Sigmoid colon (tissue), 7 donors: ENCODE measurements around the gene SPATA24. TPM values are rescaled to one million over a fixed set of nuclear protein-coding genes. Genes with fewer than 3 reads are reported as not detected.
"Not testable (repeated sequence)": the region's sequence is repeated elsewhere in the genome, so short reads cannot be mapped to it uniquely, and the experiment has no call there.

Experiments
- DNase-seq: peaks from one replicate; pipeline ENCODE4 v3.0.0-alpha.2; 2019
- H3K27ac ChIP-seq, 4 donors: fragments of 200-600 bp; sonication (generic); one replicate each; pipeline ENCODE4 v1.5.1; 2016 to 2019; ENCODE audit warnings: mild to moderate bottlenecking in 1 of 4
- H3K27me3 ChIP-seq, 3 donors: fragments of 200-600 bp; sonication (generic); one replicate each; pipeline ENCODE4 v1.5.1; 2019; ENCODE audit warnings: mild to moderate bottlenecking in 1 of 3
- H3K36me3 ChIP-seq, 4 donors: fragments of 200-600 bp; sonication (generic); one replicate each; pipeline ENCODE4 v1.5.1; 2016 to 2019
- H3K4me1 ChIP-seq, 4 donors: fragments of 200-600 bp; sonication (generic); one replicate each; pipeline ENCODE4 v1.5.1; 2017 to 2019
- H3K4me3 ChIP-seq, 4 donors: fragments of 200-600 bp; sonication (generic); one replicate each; pipeline ENCODE4 v1.5.1; 2017 to 2019; ENCODE audit warnings: mild to moderate bottlenecking in 2 of 4, moderate library complexity in 1 of 4
- H3K9me3 ChIP-seq, 4 donors: fragments of 200-600 bp in 3 of 4; sonication (generic) in 3 of 4; one replicate each; pipeline versions ENCODE4 v1.5.1 to v1.6.1; 2013 to 2019
- CTCF ChIP-seq, 4 experiments: fragments of 450-650 bp in 3 of 4; fragments of 200-600 bp in 1 of 4; IDR thresholded peaks; one replicate each; pipeline ENCODE4 v1.5.1; 2016 to 2019; ENCODE audit warnings: antibody characterized with exemption in 4 of 4, mild to moderate bottlenecking in 3 of 4, moderate library complexity in 2 of 4
- EP300 ChIP-seq, 4 donors: sonication (generic); formaldehyde crosslinking; IDR thresholded peaks; one replicate each; pipeline ENCODE4 v1.6.1; 2017; ENCODE audit warnings: antibody characterized with exemption in 4 of 4
- POLR2A ChIP-seq, 2 donors: fragments of 450-650 bp; IDR thresholded peaks; one replicate each; pipeline ENCODE4 v1.6.1; 2016; ENCODE audit warnings: antibody characterized with exemption in 2 of 2, mild to moderate bottlenecking in 2 of 2, moderate library complexity in 2 of 2
- POLR2AphosphoS5 ChIP-seq, 4 donors: sonication (generic); formaldehyde crosslinking; IDR thresholded peaks; one replicate each; pipeline ENCODE4 v1.6.1; 2017; ENCODE audit warnings: antibody characterized with exemption in 4 of 4
- WGBS, 2 donors: extraction: QIAGEN DNeasy Blood & Tissue Kit; methylation state at CpG; one replicate each; pipeline ENCODE4 v1.1.7; 2013; 5-methylcytosine and 5-hydroxymethylcytosine counted together
- intact Hi-C: fragments of 100-400 bp; cut with DNase I; formaldehyde crosslinking; loops from one replicate; pipeline ENCODE4 v1.15.1; 2023
- polyA plus RNA-seq, 3 donors: library from polyadenylated mRNA; stranded (reverse); fragments of 200-250 nt; gene quantifications; one replicate each; pipeline ENCODE4 v1.2.3, GENCODE V29; 2013
- small RNA-seq, 3 donors: library from RNA; depleted of rRNA; stranded (forward); fragments of <200 nt; gene quantifications; one replicate each; pipeline ENCODE3, GENCODE V24; 2016
- total RNA-seq, 4 donors: library from RNA; depleted of rRNA; stranded (reverse); fragments of >200 nt; gene quantifications; one replicate each; pipeline ENCODE4 v1.1.0, GENCODE V29; 2016
- donor health status: healthy with polysubstance abuse.
- donor health status: Bipolar disorder and iron deficiency.
- donor health status: healthy.

Gene SPATA24
- total and polyA plus RNA-seq, 7 donors: 1.4 to 9.0 (median 7.3) TPM

- H3K9me3 ChIP-seq: no peaks in the 10 kb centered on the region
- H3K4me3 ChIP-seq: no peak overlapping the region
- DNase-seq: no peak
- peaks cover 0 to 5% (median 2%) of the 10 kb centered on the region in 4 donors for H3K36me3 ChIP-seq
- intact Hi-C loops: no loop called here
- no peak overlapping the region for H3K27ac ChIP-seq
- TF ChIP-seq POLR2A (IDR thresholded peaks at IDR 0.05): no peak
- TF ChIP-seq POLR2AphosphoS5 (IDR thresholded peaks at IDR 0.05): no peak
- TF ChIP-seq CTCF (IDR thresholded peaks at IDR 0.05): no peak
- TF ChIP-seq EP300 (IDR thresholded peaks at IDR 0.05): no peak
- H3K4me1 ChIP-seq: peaks cover 0 to 26% (median 8%) of the 10 kb centered on the region in 4 donors
- H3K27me3 ChIP-seq: no peaks in the 10 kb centered on the region
- whole genome bisulfite sequencing, 2 donors: 95 to 97% methylated on average over 3 of the region's 3 CpGs
These were observed 49.7 kb downstream of the SPATA24 start for GRCh38 chr5:139354186-139354585.

GRCh38 chr5:139347863-139348262 is 56.0 kb downstream of the SPATA24 start:
- H3K27ac ChIP-seq, H3K36me3 ChIP-seq, DNase-seq, H3K9me3 ChIP-seq, H3K27me3 ChIP-seq, intact Hi-C loops, H3K4me3 ChIP-seq: not testable (repeated sequence)
- 89 to 94% methylated on average over 9 of the region's 9 CpGs for WGBS, 2 donors
- peaks cover 0 to 52% (median 32%) of the 10 kb centered on the region in 4 donors for H3K4me1 ChIP-seq

Small RNAs within 50 kb of the gene (small RNA-seq; reads per million reads assigned to genes)
- gene RNU5B-4P: 0 reads per million in 3 donors

Other genes starting within 250 kb of the SPATA24 start
- 10 to 100 TPM; 23.2 to 39.2 (median 34.9) TPM for gene SIL1, start 205.7 kb downstream of the SPATA24 start, total RNA-seq
- 10 to 100 TPM in 2 of 3 donors, 1 to 10 TPM in 1; 7.8 to 60.8 (median 17.3) TPM for gene SIL1, start 205.7 kb downstream of the SPATA24 start, polyA plus RNA-seq
- gene MATR3, start 110.3 kb downstream of the SPATA24 start, total RNA-seq: 100 to 1,000 TPM; 194 to 272 (median 228) TPM
- gene MATR3, start 110.3 kb downstream of the SPATA24 start, polyA plus RNA-seq: 100 to 1,000 TPM in 1 of 3 donors, 10 to 100 TPM in 2; 60.8 to 114 (median 66.1) TPM
- gene PAIP2, start 62.2 kb downstream of the SPATA24 start, total RNA-seq: 100 to 1,000 TPM in 2 of 4 donors, 10 to 100 TPM in 2; 96.5 to 146 (median 109) TPM
- 100 to 1,000 TPM in 1 of 3 donors, 10 to 100 TPM in 2; 70.7 to 104 (median 78.7) TPM for gene PAIP2, start 62.2 kb downstream of the SPATA24 start, polyA plus RNA-seq
- gene SLC23A1, start 20.8 kb downstream of the SPATA24 start, total RNA-seq: not detected
- 1 to 10 TPM in 2 of 3 donors, under 1 TPM in 1; 0.60 to 2.1 (median 1.7) TPM for gene SLC23A1, start 20.8 kb downstream of the SPATA24 start, polyA plus RNA-seq
- gene MZB1, start 14.2 kb downstream of the SPATA24 start, total RNA-seq: 1 to 10 TPM in 1 of 4 donors, not detected in 3; 2.2 TPM
- 10 to 100 TPM in 1 of 3 donors, 1 to 10 TPM in 2; 2.4 to 29.2 (median 3.9) TPM for gene MZB1, start 14.2 kb downstream of the SPATA24 start, polyA plus RNA-seq
- gene PROB1, start 9.0 kb downstream of the SPATA24 start, total RNA-seq: under 1 TPM; 0.16 to 0.55 (median 0.31) TPM
- 1 to 10 TPM in 1 of 3 donors, under 1 TPM in 2; under 0.01 to 1.8 (median 0.69) TPM for gene PROB1, start 9.0 kb downstream of the SPATA24 start, polyA plus RNA-seq
- gene DNAJC18, start 35.4 kb upstream of the SPATA24 start, total RNA-seq: 10 to 100 TPM in 2 of 4 donors, 1 to 10 TPM in 2; 6.8 to 12.5 (median 10.0) TPM
- gene DNAJC18, start 35.4 kb upstream of the SPATA24 start, polyA plus RNA-seq: 1 to 10 TPM; 1.2 to 2.8 (median 1.8) TPM
- 10 to 100 TPM in 3 of 4 donors, 1 to 10 TPM in 1; 6.1 to 16.6 (median 15.6) TPM for gene ECSCR, start 58.7 kb upstream of the SPATA24 start, total RNA-seq
- gene ECSCR, start 58.7 kb upstream of the SPATA24 start, polyA plus RNA-seq: 10 to 100 TPM in 2 of 3 donors, 1 to 10 TPM in 1; 2.5 to 13.7 (median 11.4) TPM
- gene SMIM33, start 66.9 kb upstream of the SPATA24 start, total RNA-seq: not detected
- 1 to 10 TPM; 4.7 to 5.1 (median 4.8) TPM for gene SMIM33, start 66.9 kb upstream of the SPATA24 start, polyA plus RNA-seq
- gene STING1, start 78.7 kb upstream of the SPATA24 start, total RNA-seq: 10 to 100 TPM; 14.6 to 53.8 (median 22.7) TPM
- gene STING1, start 78.7 kb upstream of the SPATA24 start, polyA plus RNA-seq: 10 to 100 TPM in 1 of 3 donors, 1 to 10 TPM in 2; 5.5 to 63.5 (median 8.4) TPM
- gene UBE2D2, start 157.2 kb upstream of the SPATA24 start, total RNA-seq: 10 to 100 TPM; 61.5 to 93.0 (median 69.7) TPM
- 100 to 1,000 TPM; 113 to 177 (median 146) TPM for gene UBE2D2, start 157.2 kb upstream of the SPATA24 start, polyA plus RNA-seq
- 10 to 100 TPM; 16.7 to 25.3 (median 18.5) TPM for gene CXXC5, start 244.3 kb upstream of the SPATA24 start, total RNA-seq
- 10 to 100 TPM; 15.7 to 30.0 (median 28.1) TPM for gene CXXC5, start 244.3 kb upstream of the SPATA24 start, polyA plus RNA-seq